ENCODE data around the gene ALPI.

ALPI gene

GRCh38 chr2:232479341-232480200 is 23.6 kb downstream of the ALPI start:
- POLR2A ChIA-PET: no interaction called here
- H3K36me3 ChIP-seq (ENCODE audit: control insufficient read depth in 2 of 2, insufficient read depth in 1 of 2, low read length in 2 of 2): peaks cover 0 to 8% of the 10 kb centered on the region in 2 experiments; a peak in 1 of 3 replicates
- no peaks in the 10 kb centered on the region for H3K4me1 ChIP-seq (ENCODE audit: control insufficient read depth, insufficient read depth, low read length)
- no peak overlapping the region for H3K4me3 ChIP-seq (ENCODE audit: low read depth, low read length)
- H3K9me3 ChIP-seq (ENCODE audit: control insufficient read depth, insufficient read depth, low read depth, low read length): no peaks in the 10 kb centered on the region
- CTCF ChIA-PET: interaction anchor here (0.7 kb wide), 1 partner anchor 51 kb away, joined by 3 read pairs; no protein-coding TSS in a partner anchor
- H3K27ac ChIP-seq (ENCODE audit: extremely low read depth, low read depth, low read length): no peak overlapping the region
- TF ChIP-seq ZNF585B (tag by site-specific recombination; IDR thresholded peaks at IDR 0.05) (no peak), HOXA7 (CRISPR knock-in tag; IDR thresholded peaks at IDR 0.05; ENCODE audit: borderline replicate concordance) (no peak), ZBTB20 (tag by site-specific recombination; IDR thresholded peaks at IDR 0.05) (no peak), ZNF354C (tag by site-specific recombination; IDR thresholded peaks at IDR 0.05; ENCODE audit: borderline replicate concordance, low read depth) (no peak), AEBP2 (tag by site-specific recombination; IDR thresholded peaks at IDR 0.05; ENCODE audit: borderline replicate concordance) (no peak), GFI1B (tag by site-specific recombination; IDR thresholded peaks at IDR 0.05) (no peak), ZXDB (tag by site-specific recombination; IDR thresholded peaks at IDR 0.05) (no peak), ZNF792 (tag by site-specific recombination; IDR thresholded peaks at IDR 0.05) (no peak), ZBTB21 (tag by site-specific recombination; IDR thresholded peaks at IDR 0.05) (no peak), ZNF571 (tag by site-specific recombination; IDR thresholded peaks at IDR 0.05) (no peak), ZNF501 (tag by site-specific recombination; IDR thresholded peaks at IDR 0.05) (no peak), ZSCAN30 (tag by site-specific recombination; IDR thresholded peaks at IDR 0.05) (no peak), PRDM1 (tag by site-specific recombination; IDR thresholded peaks at IDR 0.05) (no peak), YY2 (tag by site-specific recombination; IDR thresholded peaks at IDR 0.05) (no peak), REPIN1 (tag by site-specific recombination; IDR thresholded peaks at IDR 0.05; ENCODE audit: low read depth) (no peak), ZNF10 (tag by site-specific recombination; IDR thresholded peaks at IDR 0.05) (no peak), ZNF785 (tag by site-specific recombination; IDR thresholded peaks at IDR 0.05) (no peak)
- TF ChIP-seq, protein P1, sequence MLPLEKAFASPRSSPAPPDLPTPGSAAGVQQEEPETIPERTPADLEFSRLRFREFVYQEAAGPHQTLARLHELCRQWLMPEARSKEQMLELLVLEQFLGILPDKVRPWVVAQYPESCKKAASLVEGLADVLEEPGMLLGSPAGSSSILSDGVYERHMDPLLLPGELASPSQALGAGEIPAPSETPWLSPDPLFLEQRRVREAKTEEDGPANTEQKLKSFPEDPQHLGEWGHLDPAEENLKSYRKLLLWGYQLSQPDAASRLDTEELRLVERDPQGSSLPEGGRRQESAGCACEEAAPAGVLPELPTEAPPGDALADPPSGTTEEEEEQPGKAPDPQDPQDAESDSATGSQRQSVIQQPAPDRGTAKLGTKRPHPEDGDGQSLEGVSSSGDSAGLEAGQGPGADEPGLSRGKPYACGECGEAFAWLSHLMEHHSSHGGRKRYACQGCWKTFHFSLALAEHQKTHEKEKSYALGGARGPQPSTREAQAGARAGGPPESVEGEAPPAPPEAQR (tag by site-specific recombination; IDR thresholded peaks at IDR 0.05): no peak
- TF ChIP-seq, protein P2, sequence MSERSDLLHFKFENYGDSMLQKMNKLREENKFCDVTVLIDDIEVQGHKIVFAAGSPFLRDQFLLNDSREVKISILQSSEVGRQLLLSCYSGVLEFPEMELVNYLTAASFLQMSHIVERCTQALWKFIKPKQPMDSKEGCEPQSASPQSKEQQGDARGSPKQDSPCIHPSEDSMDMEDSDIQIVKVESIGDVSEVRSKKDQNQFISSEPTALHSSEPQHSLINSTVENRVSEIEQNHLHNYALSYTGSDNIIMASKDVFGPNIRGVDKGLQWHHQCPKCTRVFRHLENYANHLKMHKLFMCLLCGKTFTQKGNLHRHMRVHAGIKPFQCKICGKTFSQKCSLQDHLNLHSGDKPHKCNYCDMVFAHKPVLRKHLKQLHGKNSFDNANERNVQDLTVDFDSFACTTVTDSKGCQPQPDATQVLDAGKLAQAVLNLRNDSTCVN (tag by site-specific recombination; optimal IDR thresholded peaks at IDR 0.05): no peak
- TF ChIP-seq, protein P3, sequence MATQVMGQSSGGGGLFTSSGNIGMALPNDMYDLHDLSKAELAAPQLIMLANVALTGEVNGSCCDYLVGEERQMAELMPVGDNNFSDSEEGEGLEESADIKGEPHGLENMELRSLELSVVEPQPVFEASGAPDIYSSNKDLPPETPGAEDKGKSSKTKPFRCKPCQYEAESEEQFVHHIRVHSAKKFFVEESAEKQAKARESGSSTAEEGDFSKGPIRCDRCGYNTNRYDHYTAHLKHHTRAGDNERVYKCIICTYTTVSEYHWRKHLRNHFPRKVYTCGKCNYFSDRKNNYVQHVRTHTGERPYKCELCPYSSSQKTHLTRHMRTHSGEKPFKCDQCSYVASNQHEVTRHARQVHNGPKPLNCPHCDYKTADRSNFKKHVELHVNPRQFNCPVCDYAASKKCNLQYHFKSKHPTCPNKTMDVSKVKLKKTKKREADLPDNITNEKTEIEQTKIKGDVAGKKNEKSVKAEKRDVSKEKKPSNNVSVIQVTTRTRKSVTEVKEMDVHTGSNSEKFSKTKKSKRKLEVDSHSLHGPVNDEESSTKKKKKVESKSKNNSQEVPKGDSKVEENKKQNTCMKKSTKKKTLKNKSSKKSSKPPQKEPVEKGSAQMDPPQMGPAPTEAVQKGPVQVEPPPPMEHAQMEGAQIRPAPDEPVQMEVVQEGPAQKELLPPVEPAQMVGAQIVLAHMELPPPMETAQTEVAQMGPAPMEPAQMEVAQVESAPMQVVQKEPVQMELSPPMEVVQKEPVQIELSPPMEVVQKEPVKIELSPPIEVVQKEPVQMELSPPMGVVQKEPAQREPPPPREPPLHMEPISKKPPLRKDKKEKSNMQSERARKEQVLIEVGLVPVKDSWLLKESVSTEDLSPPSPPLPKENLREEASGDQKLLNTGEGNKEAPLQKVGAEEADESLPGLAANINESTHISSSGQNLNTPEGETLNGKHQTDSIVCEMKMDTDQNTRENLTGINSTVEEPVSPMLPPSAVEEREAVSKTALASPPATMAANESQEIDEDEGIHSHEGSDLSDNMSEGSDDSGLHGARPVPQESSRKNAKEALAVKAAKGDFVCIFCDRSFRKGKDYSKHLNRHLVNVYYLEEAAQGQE (tag by site-specific recombination; IDR thresholded peaks at IDR 0.05): no peak
